ENCODE measurements around the gene IL20RB. TPM values are rescaled to one million over a fixed set of nuclear protein-coding genes. Genes with fewer than 3 reads are reported as not detected.

IL20RB gene
- total and polyA plus RNA-seq, 4 donors: 0.14 to 1.3 (median 0.33) TPM

DNA sequence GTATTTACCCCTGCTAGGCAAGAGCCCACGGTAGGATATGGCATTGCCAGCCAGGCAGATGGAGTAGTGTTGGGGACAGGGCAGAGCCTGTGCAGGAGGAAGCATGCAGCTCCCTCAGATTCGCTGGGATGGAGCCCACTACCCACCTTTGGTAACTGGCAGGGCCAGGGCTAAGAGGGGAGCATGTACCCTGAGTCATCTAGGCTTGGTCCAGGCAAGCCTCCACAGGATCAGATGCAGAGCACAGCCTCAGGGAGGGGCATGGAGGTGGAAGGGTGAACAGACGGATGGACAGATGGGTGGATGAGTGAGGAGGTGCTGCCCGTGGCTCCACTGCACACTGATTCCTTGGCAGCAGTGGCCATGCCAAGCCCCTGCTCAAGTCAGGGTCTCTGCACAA, 33.0 kb downstream of the IL20RB start:
- 96% methylated on average over 4 of the region's 4 CpGs for WGBS
- DNase-seq (ENCODE audit: low spot score): no peak

DNA sequence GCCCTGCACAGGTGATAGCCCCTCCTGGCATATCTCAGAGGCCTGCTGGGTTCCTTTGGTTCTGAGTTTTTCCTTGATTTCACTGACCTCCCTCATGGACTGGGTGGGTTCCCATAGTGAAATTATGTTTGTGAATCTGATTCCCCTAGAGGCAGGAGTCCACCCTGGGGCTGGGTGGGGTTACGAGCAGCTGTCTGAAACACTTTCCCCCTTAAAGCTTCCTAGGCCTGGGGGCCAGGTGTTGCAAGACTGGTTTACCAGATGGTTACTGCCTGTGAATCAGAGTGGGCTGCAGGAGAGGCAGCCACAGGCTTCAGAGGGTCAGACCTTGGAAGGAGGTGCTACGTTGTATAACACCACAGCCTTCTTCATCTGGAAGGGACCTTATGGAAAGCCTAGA, 34.3 kb downstream of the IL20RB start:
- H3K27me3 ChIP-seq (ENCODE audit: control insufficient read depth in 4 of 4, insufficient read depth in 4 of 4, low read length in 3 of 4): no peaks in the 10 kb centered on the region
- H3K4me3 ChIP-seq (ENCODE audit: low read depth in 1 of 3, low read length in 3 of 3): no peak overlapping the region
- WGBS: over 99% methylated on average over 2 of the region's 2 CpGs
- no peak overlapping the region for H3K9ac ChIP-seq (ENCODE audit: low read depth in 1 of 2, low read length in 2 of 2)
- DNase-seq (ENCODE audit: low spot score): no peak
- TF ChIP-seq HNF4G (IDR thresholded peaks at IDR 0.05) (no peak), RXRA (IDR thresholded peaks at IDR 0.05) (no peak)
- TF ChIP-seq, protein P1, sequence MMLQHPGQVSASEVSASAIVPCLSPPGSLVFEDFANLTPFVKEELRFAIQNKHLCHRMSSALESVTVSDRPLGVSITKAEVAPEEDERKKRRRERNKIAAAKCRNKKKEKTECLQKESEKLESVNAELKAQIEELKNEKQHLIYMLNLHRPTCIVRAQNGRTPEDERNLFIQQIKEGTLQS (IDR thresholded peaks at IDR 0.05): no peak
- H3K4me1 ChIP-seq (ENCODE audit: control insufficient read depth in 4 of 4, insufficient read depth in 4 of 4, low read length in 3 of 4): peaks cover 3 to 6% (median 4%) of the 10 kb centered on the region in 4 donors
- H3K9me3 ChIP-seq (ENCODE audit: control insufficient read depth in 4 of 4, low read length in 3 of 4): no peaks in the 10 kb centered on the region
- H3K36me3 ChIP-seq (ENCODE audit: control insufficient read depth in 4 of 4, insufficient read depth in 3 of 4, low read depth in 1 of 4, low read length in 3 of 4): no peaks in the 10 kb centered on the region
- no peak overlapping the region for H3K27ac ChIP-seq (ENCODE audit: low read depth in 1 of 2, low read length in 2 of 2)

More for the DNA sequence above, 33.0 kb downstream of the IL20RB start:
- peaks cover 3 to 6% (median 4%) of the 10 kb centered on the region in 4 donors for H3K4me1 ChIP-seq (ENCODE audit: control insufficient read depth in 4 of 4, insufficient read depth in 4 of 4, low read length in 3 of 4)
- no peak overlapping the region for H3K4me3 ChIP-seq (ENCODE audit: low read depth in 1 of 3, low read length in 3 of 3)
- no peaks in the 10 kb centered on the region for H3K9me3 ChIP-seq (ENCODE audit: control insufficient read depth in 4 of 4, low read length in 3 of 4)
- no peaks in the 10 kb centered on the region for H3K27me3 ChIP-seq (ENCODE audit: control insufficient read depth in 4 of 4, insufficient read depth in 4 of 4, low read length in 3 of 4)
- TF ChIP-seq, protein P1 (IDR thresholded peaks at IDR 0.05): no peak
- TF ChIP-seq, protein P2, sequence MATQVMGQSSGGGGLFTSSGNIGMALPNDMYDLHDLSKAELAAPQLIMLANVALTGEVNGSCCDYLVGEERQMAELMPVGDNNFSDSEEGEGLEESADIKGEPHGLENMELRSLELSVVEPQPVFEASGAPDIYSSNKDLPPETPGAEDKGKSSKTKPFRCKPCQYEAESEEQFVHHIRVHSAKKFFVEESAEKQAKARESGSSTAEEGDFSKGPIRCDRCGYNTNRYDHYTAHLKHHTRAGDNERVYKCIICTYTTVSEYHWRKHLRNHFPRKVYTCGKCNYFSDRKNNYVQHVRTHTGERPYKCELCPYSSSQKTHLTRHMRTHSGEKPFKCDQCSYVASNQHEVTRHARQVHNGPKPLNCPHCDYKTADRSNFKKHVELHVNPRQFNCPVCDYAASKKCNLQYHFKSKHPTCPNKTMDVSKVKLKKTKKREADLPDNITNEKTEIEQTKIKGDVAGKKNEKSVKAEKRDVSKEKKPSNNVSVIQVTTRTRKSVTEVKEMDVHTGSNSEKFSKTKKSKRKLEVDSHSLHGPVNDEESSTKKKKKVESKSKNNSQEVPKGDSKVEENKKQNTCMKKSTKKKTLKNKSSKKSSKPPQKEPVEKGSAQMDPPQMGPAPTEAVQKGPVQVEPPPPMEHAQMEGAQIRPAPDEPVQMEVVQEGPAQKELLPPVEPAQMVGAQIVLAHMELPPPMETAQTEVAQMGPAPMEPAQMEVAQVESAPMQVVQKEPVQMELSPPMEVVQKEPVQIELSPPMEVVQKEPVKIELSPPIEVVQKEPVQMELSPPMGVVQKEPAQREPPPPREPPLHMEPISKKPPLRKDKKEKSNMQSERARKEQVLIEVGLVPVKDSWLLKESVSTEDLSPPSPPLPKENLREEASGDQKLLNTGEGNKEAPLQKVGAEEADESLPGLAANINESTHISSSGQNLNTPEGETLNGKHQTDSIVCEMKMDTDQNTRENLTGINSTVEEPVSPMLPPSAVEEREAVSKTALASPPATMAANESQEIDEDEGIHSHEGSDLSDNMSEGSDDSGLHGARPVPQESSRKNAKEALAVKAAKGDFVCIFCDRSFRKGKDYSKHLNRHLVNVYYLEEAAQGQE (IDR thresholded peaks at IDR 0.05): no peak
- TF ChIP-seq EGR1 (IDR thresholded peaks at IDR 0.05; ENCODE audit: low read depth in 2 of 2) (no peak), RXRA (IDR thresholded peaks at IDR 0.05) (no peak)
- no peaks in the 10 kb centered on the region for H3K36me3 ChIP-seq (ENCODE audit: control insufficient read depth in 4 of 4, insufficient read depth in 3 of 4, low read depth in 1 of 4, low read length in 3 of 4)
- H3K27ac ChIP-seq (ENCODE audit: low read depth in 1 of 2, low read length in 2 of 2): no peak overlapping the region
- no peak overlapping the region for H3K9ac ChIP-seq (ENCODE audit: low read depth in 1 of 2, low read length in 2 of 2)

DNA sequence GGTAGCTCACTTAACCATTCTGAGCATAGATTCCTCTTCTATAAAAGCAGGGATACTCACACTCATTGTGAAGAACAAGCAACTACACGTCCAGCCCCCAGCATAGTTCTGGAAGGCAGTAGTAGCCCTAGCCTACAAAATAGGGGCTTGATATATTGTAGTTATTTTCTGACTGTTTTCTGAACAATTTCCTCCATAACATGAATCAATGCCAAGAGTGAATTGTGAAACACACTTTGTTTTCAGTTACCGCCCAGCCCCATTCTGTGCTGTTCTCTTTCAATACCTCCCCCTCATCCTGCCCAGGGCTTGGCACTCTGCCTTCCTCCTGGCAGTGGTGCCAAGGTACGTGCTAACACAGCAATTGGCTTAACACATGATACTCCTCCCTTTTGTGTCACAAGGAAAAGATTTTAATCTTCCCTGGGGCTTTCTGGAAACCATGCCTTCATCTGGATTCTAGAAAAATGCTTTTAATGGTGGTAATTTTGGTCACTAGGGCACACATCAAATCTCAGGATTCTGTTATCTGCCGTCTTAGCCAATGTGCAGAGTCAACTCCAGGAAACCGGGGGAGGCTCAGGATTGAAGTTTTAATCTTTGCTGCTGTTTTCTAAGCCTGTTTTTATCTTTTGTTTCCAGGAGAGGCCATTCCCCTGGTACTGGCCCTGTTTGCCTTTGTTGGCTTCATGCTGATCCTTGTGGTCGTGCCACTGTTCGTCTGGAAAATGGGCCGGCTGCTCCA, 37.2 kb downstream of the IL20RB start:
- H3K27ac ChIP-seq (ENCODE audit: low read depth in 1 of 2, low read length in 2 of 2): peak overlapping the region; percentile 42 to 72
- H3K27me3 ChIP-seq (ENCODE audit: control insufficient read depth in 4 of 4, insufficient read depth in 4 of 4, low read length in 3 of 4): no peaks in the 10 kb centered on the region
- no peaks in the 10 kb centered on the region for H3K36me3 ChIP-seq (ENCODE audit: control insufficient read depth in 4 of 4, insufficient read depth in 3 of 4, low read depth in 1 of 4, low read length in 3 of 4)
- DNase-seq (ENCODE audit: low spot score): no peak
- H3K9me3 ChIP-seq (ENCODE audit: control insufficient read depth in 4 of 4, low read length in 3 of 4): no peaks in the 10 kb centered on the region
- peaks cover 3 to 6% (median 4%) of the 10 kb centered on the region in 4 donors for H3K4me1 ChIP-seq (ENCODE audit: control insufficient read depth in 4 of 4, insufficient read depth in 4 of 4, low read length in 3 of 4)
- 40% methylated on average over 8 of the region's 8 CpGs for WGBS
- H3K9ac ChIP-seq (ENCODE audit: low read depth in 1 of 2, low read length in 2 of 2): peak overlapping the region in 1 of 2 donors; percentile 49
- no peak overlapping the region for H3K4me3 ChIP-seq (ENCODE audit: low read depth in 1 of 3, low read length in 3 of 3)
- TF ChIP-seq JUND (IDR thresholded peaks at IDR 0.05): peak in 1 of 2 donors; percentile 48
- peak; percentile 54 to 60 for TF ChIP-seq RAD21 (IDR thresholded peaks at IDR 0.05)
- TF ChIP-seq, protein P3, sequence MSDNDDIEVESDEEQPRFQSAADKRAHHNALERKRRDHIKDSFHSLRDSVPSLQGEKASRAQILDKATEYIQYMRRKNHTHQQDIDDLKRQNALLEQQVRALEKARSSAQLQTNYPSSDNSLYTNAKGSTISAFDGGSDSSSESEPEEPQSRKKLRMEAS (IDR thresholded peaks at IDR 0.05): peak; percentile 73
- peak; percentile 64 for TF ChIP-seq SP1 (IDR thresholded peaks at IDR 0.05)
- peak; percentile 57 for TF ChIP-seq FOXA2 (IDR thresholded peaks at IDR 0.05)
- TF ChIP-seq, protein P4, sequence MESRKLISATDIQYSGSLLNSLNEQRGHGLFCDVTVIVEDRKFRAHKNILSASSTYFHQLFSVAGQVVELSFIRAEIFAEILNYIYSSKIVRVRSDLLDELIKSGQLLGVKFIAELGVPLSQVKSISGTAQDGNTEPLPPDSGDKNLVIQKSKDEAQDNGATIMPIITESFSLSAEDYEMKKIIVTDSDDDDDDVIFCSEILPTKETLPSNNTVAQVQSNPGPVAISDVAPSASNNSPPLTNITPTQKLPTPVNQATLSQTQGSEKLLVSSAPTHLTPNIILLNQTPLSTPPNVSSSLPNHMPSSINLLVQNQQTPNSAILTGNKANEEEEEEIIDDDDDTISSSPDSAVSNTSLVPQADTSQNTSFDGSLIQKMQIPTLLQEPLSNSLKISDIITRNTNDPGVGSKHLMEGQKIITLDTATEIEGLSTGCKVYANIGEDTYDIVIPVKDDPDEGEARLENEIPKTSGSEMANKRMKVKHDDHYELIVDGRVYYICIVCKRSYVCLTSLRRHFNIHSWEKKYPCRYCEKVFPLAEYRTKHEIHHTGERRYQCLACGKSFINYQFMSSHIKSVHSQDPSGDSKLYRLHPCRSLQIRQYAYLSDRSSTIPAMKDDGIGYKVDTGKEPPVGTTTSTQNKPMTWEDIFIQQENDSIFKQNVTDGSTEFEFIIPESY (IDR thresholded peaks at IDR 0.05): peak; percentile 83
- TF ChIP-seq, protein P2 (IDR thresholded peaks at IDR 0.05): peak; percentile 71
- TF ChIP-seq HNF4A (conservative IDR thresholded peaks at IDR 0.05): peak; percentile 26 to 65
- TF ChIP-seq NR2F2 (IDR thresholded peaks at IDR 0.05): no peak
- peak; percentile 56 for TF ChIP-seq FOXA1 (IDR thresholded peaks at IDR 0.05)
- TF ChIP-seq YY1 (IDR thresholded peaks at IDR 0.05): peak; percentile 87
- TF ChIP-seq, protein P1 (IDR thresholded peaks at IDR 0.05): no peak
